GM18507 (cell line): Measurements from ENCODE around the gene VPS26B.
"Not testable (repeated sequence)": the region's sequence is repeated elsewhere in the genome, so short reads cannot be mapped to it uniquely, and the experiment has no call there.

Experiments used
- DNase-seq: peaks from one replicate; pipeline ENCODE4 v3.0.0; 2011; ENCODE audit warnings: low read depth; ENCODE audit not compliant: insufficient read length; ENCODE audit errors: extremely low spot score
- FAIRE-seq: peaks from 2 replicates; lab custom pipeline; 2011; peaks lifted over from hg19 to GRCh38; lab: Jason Lieb, UNC

The VPS26B gene

DNA sequence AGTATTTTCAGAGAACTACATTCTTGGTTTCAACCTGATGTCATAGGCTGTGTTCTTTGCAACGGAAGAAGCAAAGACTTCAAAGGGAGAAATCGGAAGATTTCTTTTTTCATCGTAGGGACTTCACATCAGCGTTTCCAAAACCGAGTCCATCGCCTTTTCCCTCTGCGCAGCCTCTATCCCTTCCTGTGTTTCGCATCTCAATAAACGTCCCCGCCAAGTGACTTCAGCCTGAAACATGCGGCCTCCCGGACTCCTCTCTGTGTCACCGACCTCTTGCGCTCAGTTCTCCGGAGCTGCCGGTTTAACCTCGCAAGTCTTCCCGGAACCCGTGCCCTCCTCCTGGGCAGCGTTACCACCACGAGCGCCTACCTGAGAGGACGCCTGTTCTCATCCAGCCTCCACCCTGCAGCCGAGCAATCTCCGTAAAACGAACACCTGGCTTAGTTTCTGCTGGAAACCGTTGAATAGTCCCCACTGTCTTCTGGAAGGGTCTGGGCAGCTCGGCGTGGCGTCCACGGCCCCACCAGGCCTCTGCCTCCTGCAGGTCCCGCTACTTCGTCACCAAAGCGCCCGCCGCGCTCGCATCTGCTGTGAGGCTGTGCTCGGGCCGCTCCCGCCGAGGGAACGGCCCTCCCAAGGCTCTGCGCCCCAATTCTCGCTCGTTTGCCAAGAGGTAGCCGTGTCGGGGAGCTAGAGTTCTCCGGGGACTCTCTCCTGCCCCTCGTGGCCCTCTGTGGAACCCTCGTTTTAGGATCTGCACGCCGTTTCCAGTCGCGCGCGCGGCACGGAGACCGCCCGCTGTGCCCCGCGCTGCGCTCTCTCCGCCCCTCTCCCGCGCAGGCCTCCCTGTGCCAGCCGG lies 51.3 kb downstream of the VPS26B start, which contains the start of gene GLB1L3:
Gene GLB1L3 (plus strand): TSS at position 846 of the 862 bp plus-strand sequence. CDS start 362 bp downstream, outside the sequence.
- no peak for FAIRE-seq

DNA sequence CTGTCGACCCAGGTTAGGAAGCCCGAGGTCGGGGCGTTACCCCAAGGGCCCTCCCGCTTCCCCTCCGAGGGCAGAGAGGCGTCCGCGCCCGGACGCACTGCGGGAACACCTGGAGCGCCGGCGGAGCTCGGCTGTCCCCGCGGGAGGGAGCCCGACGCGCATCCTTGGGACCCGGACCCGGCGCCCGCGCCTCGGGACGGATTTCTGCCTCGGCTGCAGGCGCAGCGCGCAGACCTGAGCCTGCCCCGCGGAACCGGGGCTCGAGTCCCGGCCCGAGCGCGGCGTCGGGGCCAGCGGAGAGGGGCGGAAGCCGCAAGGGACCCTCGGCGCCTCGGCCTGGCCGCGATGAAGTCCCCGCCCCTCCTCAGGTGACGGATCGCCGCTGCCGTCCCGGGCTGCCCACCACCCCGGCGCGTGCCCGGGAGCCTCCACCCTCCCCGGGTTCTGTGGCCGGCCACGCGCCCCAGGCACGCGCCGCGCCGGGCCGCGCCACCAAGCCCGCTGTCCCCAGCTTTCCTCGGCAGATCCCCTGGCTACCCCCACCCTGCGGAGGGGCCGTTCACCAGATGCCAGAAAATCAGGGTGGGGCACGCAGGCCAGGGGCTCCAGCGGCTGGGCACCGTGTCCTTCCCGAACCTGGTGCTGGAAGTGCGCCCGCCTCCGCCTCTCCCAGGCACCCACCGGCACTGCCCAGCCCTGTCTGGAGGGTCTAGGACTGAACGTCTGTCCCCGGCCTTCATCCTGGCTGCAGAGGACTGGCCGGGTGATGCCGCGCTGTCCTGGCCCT lies 52.1 kb downstream of the VPS26B start:
- no peak for DNase-seq
- FAIRE-seq = no peak

More for the DNA sequence above, 51.3 kb downstream of the VPS26B start, which contains the start of gene GLB1L3:
- DNase-seq = no peak

DNA sequence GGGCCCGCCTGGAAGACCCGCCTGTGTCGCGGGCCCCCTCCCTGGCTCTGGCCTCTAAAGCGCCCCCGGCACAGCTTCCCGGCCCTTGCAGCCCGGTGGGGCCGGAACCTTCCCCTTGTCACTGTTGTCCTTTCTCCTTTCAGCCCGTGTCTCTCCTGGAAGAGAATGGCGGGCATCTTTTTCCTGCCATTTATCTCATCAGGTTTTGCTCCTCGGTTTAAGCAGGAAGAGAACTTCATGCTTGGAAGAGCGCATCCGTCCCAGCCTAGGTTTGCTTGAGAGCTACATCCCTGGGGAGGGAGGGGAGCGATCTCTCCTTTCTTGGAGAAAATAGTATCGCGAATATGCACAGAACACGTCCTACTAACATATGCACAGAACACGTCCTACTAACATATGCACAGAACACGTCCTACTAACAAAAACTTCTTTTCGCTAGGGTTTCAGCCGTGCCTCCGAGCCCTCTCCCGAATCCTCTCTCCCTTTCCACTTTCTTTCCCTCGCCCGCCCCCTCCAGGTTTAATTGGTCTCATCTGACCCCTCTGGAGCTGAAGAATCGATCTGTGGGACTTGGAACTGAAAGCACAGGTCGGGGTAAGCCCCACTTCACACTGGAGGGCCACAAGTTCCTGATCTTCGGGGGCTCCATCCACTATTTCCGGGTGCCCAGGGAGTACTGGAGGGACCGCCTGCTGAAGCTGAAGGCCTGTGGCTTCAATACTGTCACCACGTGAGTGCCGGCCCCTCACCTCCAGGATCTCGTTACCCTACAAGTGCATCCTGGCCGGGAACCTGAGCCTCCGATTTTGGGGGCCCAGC lies 52.9 kb downstream of the VPS26B start:
- DNase-seq (no peak), FAIRE-seq (no peak)

DNA sequence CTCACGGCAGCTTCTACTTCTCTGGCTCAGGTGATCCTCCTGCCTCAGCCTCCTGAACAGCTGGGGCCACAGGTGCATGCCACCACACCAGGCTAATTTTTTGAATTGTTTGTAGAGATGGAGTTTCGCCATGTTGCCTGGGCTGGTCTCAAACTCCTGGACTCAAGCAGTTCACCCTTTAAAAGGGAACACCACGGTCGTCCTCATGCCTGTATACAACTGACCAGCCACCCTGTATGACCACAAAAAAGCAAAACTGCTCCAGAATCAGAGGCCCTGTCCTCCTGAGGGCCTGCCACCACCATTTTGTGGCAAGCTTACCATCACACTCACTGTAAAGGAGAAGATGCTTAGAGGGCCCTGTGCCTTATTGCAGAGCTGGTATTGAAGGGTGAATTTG lies 53.9 kb downstream of the VPS26B start:
- no peak for DNase-seq
- FAIRE-seq = no peak

DNA sequence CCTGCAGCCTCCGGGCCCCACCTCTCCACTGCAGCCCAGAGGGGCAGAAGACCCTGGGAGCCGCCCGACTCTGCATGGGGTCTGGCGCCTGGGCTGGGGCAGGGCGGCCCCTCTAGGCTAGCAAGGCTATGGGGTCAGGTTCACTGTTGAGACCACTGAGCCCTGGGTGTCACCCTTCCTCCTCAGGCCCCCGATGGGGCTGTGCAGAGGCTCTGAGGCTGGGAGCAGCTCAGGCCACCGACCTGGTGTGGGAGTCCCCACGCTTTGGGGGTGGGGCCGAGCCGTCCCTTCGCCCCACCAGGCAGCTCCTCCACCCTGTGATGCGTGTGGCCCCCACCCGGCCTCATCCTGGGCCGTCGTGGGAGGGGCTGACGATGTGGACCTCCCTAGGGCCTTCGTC lies 57.2 kb downstream of the VPS26B start:
- not testable (repeated sequence) for FAIRE-seq, DNase-seq

DNA sequence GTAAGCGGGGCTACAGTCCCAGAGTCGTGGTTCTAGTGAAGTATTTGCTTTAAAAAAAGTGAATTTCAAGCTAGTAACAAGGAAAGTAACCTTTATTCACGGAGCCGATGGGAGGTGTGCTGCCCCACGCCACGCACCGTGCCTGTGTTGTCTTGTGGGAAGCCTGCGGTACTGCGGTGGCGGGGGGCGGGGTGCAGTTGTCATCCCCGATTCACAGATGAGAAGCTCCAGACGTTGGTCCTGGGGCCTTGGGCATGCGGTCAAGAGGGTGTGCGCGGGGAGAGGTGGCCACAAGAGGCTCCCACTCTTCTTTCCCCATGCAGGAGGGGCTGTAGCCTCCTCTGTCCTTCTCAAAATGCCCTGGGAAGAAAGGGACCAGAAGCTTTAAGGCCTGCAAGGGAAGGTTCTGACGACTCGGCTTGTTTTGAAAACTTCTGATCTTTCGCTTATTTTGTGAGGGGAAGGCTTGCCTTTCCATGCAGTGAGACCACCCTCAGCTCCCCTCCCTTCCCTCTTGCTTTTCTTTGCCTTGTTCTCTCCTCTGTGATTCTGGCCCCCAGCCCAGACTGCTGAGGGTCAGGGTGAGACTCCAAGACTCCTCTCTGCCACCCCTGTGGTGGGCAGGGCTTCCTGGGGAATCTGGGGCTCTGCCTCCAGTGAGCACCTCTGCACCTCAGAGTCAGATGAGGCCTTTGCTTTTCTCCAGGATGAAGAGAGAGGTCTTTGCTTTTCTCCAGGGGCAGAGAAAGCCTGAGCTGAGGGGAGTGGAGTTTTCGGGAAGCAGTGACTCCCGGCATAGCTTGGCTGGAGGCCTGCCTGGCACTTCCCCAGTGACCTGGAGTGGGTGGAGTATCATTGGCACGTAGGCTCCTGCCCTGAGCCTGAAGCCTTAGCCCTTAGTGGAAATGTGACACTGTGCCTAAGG lies 57.9 kb downstream of the VPS26B start:
- DNase-seq = no peak
- FAIRE-seq = no peak

DNA sequence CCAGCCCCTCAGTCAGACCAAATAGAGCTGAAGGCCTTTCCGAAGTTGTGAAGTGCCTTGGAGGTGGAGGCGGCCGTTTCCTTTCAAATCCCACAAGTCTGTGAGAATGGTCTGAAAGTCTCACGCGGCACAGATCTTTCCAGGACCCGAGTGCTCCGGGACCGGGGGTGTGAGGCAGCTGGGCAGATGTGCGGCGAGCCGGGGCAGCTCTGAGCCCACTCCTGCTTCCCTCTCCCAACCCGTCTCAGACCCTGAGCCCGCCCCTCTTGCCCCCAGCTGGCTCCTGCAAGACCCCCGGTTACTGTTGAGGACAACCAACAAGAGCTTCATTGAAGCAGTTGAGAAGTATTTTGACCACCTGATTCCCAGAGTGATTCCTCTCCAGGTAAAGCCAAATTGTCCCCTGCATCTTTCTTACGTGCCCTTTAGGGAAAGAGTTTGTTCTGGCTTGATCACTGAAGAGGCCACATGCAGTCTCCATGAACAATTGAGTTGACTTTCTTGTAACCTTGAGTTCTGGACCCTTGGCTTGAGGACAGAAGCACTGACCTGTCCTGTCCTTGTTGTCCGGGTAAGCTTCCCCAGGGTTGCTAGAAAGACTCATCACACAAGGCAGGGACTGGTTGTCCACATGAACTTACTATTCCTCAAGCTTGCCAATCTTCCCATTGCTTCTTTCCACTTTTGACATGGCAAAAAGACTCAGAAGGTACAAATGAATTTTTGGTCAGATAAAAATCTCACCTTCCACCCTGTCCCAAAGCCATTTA lies 59.2 kb downstream of the VPS26B start:
- DNase-seq (no peak), FAIRE-seq (no peak)

DNA sequence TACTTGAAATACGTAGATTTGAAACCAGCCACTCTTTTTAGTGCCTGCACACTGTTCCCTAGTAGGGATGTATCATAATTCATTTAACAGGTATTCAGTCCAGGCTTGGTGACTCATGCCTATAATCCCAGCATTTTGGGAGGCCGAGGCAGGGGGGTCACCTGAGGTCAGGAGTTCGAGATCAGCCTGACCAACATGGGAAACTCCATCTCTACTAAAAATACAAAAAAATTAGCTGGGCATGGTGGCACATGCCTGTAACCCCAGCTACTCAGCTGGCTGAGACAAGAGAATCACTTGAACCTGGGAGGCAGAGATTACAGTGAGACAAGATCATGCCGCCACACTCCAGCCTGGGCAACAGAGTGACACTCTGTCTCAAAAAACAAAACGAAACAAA lies 59.9 kb downstream of the VPS26B start:
- not testable (repeated sequence) for FAIRE-seq, DNase-seq

DNA sequence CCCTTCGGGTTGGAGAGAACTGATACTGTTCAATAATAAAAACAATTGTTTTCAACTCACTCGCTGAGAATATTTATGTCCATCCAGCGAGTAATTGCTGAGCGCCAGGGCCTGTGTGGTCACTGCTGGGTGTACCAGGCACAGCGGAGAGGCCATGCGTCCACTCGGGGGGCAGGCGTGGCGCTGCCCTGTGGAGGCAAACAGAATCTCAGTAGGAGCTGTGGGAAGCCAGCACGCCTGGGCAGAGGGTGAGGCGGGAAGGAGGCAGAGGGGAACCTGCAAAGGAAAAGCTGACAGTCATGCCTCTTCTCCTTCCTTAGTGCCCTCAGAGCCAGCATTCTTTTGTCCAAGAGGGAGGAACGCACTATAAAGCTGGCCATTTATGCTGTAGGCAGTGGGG lies 63.1 kb downstream of the VPS26B start:
- no peak for FAIRE-seq
- no peak for DNase-seq

DNA sequence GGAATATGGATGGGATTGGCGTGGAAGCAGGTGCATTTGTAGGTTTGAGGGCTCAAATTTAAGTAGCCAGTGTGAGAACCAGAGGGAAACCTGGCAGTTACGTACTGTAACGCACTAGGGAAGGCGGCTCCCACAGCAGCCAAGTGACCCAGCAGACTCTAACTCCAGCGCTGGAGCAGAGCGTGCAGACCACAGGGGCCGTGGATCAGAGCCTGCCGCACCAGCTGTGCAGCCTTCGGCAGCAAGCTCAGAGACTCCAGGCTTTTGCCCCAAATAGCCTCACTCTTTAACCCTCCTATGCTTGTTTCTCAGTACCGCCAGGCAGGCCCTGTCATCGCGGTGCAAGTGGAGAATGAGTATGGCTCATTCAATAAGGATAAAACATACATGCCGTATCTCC lies 64.0 kb downstream of the VPS26B start:
- no peak for DNase-seq
- no peak for FAIRE-seq

DNA sequence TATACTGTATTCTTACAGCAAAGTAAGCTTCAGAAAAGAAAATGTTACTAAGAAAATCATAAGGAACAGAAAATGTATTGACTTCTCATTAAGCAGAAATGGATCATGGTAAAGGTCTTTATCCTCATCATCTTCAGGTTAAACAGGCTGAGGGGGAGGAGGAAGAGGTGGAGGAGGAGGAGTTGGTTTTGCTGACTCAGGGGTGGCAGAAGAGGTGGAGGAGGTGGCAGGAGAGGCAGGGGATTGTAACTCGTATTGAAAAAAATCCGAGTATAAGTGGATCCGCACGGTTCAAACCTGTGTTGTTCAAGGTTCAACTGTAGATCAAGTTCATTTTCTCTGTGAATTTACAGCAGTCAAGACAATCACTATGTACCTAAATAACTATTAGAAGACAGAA lies 64.7 kb downstream of the VPS26B start:
- DNase-seq = no peak
- FAIRE-seq = no peak

DNA sequence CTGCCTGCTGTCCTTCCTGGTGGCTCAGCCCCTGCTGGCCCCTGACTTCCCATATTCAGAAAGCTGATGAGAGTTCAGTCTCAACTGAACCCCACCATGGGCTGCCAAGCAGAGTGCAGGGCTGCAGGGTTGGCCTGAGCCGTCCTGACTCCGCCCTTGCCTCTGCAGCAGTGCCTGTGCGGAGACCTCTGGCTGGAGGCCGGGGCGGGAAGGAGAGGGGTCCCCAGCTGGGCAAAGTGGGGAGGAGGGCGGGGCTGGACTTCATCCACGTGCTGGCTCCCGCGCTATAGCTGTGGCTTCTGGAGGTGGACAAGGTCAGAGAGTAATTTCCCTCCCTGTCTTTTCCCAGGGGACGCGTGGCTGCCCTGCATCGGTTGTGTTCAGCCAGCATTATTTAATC lies 65.3 kb downstream of the VPS26B start:
- DNase-seq (no peak), FAIRE-seq (no peak)

DNA sequence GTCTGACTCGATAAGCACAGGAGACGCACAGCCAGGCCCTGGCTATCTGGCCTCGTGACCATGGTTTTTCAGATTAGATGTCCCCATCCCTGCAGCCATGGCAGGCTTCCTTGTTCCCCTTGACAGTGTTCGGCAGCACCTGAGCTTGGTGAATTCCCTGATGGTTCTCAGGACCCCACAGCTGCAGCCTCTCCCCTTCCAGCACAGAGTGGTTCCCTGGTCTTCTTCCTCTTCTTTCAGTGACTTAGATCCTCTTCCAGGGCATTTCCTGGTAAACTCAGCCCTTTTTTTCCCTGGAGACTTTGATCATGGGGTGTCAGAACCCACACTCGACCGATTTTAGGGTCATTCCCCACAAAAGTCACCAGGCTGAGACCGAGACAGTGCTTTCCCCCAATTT lies 66.2 kb downstream of the VPS26B start:
- FAIRE-seq (no peak), DNase-seq (no peak)

DNA sequence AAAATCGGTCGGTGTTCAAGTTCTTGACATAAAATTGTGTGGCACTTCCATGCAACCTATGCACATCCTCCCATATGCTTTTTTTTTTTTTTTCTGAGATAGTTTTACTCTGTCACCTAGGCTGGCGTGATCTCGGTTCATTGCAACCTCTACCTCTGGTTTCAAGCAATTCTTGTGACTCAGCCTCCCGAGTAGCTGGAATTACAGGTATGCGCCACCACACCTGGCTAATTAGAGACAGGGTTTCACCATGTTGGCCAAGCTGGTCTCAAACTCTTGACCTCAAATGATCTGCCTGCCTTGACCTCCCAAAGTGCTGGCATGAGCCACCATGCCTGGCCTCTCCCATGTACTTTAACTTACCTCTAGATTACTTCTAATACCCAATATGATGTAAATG lies 66.7 kb downstream of the VPS26B start:
- no peak for FAIRE-seq
- no peak for DNase-seq

DNA sequence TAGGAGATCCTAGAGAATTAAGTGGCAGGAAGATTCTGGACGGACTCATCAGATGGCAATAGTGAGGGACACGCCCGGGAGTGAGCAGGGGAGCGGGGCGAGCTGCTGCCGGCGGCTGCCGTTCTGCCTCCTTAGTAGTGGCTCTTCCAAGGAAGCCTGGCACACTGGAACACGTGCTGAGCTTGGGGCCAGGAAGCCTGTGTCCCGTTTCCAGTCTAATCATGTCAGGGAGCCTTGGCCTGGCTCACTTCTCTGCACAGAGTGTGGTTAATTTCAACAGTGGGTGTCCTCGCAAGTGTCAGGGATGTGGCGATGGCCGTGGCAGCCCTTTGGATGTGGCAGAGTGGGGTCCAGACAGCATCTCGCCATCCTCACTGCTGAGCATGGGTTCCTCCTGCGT lies 68.2 kb downstream of the VPS26B start:
- no peak for DNase-seq
- no peak for FAIRE-seq

DNA sequence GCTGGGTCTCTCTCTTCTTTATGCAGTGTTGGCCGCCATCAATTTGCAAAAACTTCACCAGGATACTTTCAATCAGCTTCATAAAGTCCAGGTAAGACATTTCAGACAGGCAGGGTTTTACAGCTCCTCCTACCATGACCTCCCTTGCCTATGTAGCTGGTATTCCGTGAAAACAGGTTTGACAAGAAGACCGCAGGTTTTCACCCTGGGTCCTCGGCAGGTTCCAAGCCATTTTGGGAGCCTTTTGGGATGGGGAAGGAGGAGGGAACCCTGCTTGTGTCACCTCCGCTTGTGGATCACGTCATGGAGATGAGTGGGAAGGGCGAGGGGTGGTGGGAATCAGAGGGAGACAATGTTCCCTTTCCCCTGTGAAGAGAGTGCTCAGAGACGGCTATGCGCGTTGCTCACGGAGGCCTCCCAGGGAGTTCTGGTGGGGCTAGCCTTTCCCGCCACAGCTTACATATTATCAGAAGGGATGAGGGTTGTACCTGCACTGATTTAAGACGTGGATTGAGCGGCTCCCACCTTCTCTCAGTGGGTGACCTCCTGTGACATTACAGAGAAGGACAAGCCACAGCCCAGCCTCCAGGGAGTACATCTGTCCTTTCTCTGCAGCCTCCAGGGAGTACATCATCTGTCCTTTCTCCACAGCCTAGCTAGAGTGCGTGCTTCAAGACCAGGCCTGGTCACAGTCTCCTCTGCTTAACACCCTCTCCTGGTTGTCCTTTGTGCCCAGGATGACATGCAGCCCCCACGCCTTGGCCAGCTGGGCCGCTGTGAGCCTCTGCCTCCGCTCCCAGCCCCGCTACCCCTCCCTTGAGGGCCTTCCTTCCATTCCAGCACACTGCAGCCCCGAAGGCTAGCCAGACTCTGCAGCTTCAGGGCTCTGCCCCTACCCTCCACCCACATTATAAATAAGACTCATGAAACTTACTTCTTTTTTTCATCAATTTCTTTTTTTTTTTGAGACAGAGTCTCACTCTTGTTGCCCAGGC lies 68.9 kb downstream of the VPS26B start:
- FAIRE-seq (no peak), DNase-seq (no peak)

DNA sequence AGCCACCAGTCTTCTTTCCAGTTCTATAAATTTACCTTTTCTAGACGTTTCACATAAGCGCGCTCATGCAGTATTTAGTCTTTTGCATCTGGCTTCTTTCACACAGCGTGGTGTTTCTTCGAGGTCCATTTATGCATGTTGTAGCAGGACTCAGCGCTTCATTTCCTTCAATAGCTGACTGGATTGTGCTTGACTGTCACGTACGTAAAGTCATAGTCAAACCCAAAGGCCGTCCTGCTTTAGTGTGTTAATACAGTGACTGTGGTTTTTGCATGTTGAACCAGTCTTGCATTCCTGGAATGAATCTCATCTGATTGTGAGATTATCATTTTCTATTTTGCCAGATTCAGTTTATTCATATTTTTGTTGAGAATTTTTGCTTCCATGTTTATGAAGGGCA lies 70.2 kb downstream of the VPS26B start:
- FAIRE-seq = no peak
- DNase-seq = no peak
